ENCODE data around the gene INO80C. TPM values are rescaled to one million over a fixed set of nuclear protein-coding genes. Genes with fewer than 3 reads are reported as not detected.

INO80C gene
- total RNA-seq, 1 donor from 2014 or later: 30.0 TPM

DNA sequence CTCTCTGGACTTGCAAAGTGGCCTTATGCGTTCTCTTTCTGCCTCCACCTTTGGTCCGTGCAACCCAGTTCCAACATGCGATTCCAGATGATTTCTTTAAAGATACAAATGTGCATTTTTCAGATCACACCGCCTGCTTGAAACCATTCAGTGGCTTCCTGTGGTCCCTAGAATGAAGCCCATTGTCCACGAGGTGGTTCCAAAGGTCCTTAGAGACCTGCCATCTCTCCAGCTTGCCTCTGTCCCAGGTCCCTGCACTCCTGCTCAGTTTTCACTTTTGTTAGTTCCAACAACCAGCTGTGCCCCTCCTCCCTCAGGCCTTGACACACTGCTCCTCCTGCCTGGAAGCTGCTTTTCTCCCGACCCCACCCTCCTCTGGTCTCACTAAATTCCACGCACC is 3.6 kb upstream of the INO80C start:
- H3K4me1 Mint-ChIP-seq: peaks cover 16% of the 10 kb centered on the region
- H3K36me3 Mint-ChIP-seq: no peaks in the 10 kb centered on the region
- no peak overlapping the region for H3K4me3 Mint-ChIP-seq
- no peaks in the 10 kb centered on the region for H3K9me3 Mint-ChIP-seq
- TF ChIP-seq, protein P1, sequence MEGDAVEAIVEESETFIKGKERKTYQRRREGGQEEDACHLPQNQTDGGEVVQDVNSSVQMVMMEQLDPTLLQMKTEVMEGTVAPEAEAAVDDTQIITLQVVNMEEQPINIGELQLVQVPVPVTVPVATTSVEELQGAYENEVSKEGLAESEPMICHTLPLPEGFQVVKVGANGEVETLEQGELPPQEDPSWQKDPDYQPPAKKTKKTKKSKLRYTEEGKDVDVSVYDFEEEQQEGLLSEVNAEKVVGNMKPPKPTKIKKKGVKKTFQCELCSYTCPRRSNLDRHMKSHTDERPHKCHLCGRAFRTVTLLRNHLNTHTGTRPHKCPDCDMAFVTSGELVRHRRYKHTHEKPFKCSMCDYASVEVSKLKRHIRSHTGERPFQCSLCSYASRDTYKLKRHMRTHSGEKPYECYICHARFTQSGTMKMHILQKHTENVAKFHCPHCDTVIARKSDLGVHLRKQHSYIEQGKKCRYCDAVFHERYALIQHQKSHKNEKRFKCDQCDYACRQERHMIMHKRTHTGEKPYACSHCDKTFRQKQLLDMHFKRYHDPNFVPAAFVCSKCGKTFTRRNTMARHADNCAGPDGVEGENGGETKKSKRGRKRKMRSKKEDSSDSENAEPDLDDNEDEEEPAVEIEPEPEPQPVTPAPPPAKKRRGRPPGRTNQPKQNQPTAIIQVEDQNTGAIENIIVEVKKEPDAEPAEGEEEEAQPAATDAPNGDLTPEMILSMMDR (IDR thresholded peaks at IDR 0.05; ENCODE audit: unreplicated experiment): no peak
- no peaks in the 10 kb centered on the region for H3K27me3 Mint-ChIP-seq (ENCODE audit: low read depth)
- DNase-seq (ENCODE audit: low spot score in 2 of 2, unreplicated experiment in 2 of 2): no peak
- no peak overlapping the region for H3K27ac Mint-ChIP-seq

DNA sequence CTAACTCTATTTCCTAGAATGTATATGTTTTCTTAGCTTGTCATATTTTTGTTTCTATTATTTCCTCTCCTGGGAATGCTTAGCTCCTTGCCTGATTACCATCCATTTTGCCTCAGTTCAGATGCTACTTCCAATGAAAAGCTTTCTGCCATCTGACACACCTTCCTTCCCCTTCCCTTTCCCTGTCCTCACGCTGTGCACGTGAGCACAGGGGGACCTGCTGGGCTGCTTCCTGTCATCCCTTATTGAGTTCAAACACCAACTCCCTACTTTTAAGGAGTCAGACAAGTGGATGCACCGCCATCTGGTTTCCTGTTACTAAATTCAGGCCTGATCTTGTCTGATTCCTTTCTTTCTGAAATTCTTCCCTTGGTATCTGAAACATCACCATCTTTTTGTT is 2.4 kb upstream of the INO80C start:
- H3K4me1 Mint-ChIP-seq: peaks cover 26% of the 10 kb centered on the region
- H3K27ac Mint-ChIP-seq: no peak overlapping the region
- no peaks in the 10 kb centered on the region for H3K36me3 Mint-ChIP-seq
- no peaks in the 10 kb centered on the region for H3K9me3 Mint-ChIP-seq
- no peak overlapping the region for H3K4me3 Mint-ChIP-seq
- no peak for DNase-seq (ENCODE audit: low spot score in 2 of 2, unreplicated experiment in 2 of 2)
- H3K27me3 Mint-ChIP-seq (ENCODE audit: low read depth): no peaks in the 10 kb centered on the region
- TF ChIP-seq, protein P1 (IDR thresholded peaks at IDR 0.05; ENCODE audit: unreplicated experiment): no peak

DNA sequence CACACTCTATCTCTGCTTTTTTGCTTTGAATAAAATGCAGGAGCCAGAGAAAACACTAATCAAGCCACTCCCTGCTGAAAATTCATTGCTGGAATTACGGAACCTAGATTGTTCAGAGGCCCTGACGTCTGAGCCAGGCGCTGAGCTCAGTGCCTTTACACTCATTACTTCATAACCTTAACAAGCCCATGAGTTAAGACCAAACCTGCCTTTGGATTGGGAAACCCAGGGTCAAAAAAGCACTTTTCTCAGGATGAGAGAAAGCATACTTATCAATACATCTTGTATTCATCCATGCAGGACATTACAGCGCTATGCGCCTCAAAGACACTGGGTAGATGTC is 762 bp downstream of the INO80C start:
- peak overlapping the region; percentile 99 for H3K4me3 Mint-ChIP-seq
- H3K4me1 Mint-ChIP-seq: peaks cover 44% of the 10 kb centered on the region
- DNase-seq (ENCODE audit: low spot score in 2 of 2, unreplicated experiment in 2 of 2): no peak
- H3K9me3 Mint-ChIP-seq: no peaks in the 10 kb centered on the region
- H3K27ac Mint-ChIP-seq: peak overlapping the region; percentile 100
- H3K36me3 Mint-ChIP-seq: no peaks in the 10 kb centered on the region
- TF ChIP-seq, protein P1 (IDR thresholded peaks at IDR 0.05; ENCODE audit: unreplicated experiment): no peak
- H3K27me3 Mint-ChIP-seq (ENCODE audit: low read depth): no peaks in the 10 kb centered on the region

DNA sequence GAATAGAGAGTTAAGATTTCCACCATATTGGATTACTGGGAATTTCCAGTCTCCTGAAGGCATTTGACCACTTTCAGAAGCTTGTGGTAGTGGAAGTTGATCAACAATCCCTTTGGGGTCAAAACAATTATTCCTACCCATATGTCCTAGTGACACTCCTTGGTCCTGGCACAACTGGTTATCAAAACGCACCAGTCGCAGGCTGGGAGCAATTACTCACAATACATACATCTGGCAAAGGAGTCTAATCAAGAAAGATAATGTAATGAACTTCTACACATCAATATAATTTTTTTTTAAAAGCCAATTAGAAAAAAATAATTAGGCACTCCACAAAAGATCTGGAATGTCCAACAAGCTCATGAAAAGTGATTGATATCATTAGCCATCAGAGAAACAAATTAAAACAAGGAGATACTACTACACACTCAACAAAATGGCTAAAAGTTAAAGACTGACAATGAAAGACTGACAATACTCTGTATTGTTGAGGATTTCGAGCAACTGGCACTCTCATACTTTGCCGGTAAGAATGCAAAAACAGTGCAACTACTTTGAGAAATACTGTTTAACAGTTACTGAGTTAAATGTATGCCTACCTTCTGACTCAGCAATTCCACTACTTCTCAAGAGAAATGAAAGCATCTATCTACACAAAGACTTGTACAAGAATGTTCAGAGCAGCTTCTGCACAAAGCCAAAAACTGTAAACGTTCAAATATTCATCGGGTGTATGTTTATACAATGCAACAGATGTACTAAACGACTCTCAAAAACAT is 2.0 kb downstream of the INO80C start:
- H3K27ac Mint-ChIP-seq: peak overlapping the region; percentile 100
- no peaks in the 10 kb centered on the region for H3K9me3 Mint-ChIP-seq
- TF ChIP-seq, protein P1 (IDR thresholded peaks at IDR 0.05; ENCODE audit: unreplicated experiment): no peak
- H3K36me3 Mint-ChIP-seq: no peaks in the 10 kb centered on the region
- peak overlapping the region; percentile 99 for H3K4me3 Mint-ChIP-seq
- DNase-seq (ENCODE audit: low spot score in 2 of 2, unreplicated experiment in 2 of 2): no peak
- peaks cover 53% of the 10 kb centered on the region for H3K4me1 Mint-ChIP-seq
- H3K27me3 Mint-ChIP-seq (ENCODE audit: low read depth): no peaks in the 10 kb centered on the region

DNA sequence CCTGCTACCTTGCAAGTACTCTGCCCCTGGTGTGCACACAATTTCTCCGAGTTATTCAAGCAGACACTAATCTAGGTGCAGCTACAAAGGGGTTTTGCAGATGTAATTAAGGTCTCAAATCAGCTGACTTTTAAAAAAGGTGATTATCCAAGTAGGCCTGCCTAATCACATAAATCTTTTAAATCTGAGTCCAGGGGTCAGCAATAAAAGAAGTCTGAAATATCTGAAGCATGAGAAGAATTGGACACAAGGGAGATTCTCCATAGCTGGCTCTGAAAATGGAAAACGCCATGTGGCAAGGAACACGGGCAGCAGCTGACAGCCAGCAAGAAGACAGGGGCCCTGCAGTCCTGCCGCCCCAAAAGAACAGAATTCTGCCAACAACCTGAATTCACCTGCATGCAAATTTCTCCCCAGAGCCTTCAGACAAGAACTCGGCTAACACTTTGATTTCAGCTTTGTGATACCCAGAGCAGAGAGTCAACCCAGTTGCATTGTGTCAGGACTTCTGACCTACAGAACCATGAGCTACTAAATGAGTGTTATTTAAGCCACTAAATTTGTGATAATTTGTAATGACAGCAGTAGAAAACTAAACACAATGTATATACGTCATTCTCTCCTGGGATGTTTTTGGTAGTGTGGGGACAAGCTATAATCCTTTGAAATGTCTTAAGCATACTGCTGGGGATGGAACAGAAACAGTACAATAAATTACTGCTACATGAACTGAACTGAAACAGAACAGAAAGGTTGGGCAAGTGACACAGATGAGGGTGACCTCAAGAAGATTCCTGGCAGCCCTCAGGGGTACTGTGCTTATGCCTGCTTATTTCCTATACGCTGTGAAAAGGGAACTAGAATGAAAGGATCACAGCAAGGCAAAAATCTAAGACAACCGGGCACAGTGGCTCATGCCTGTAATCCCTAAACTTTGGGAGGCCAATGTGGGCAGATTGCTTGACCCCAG is 3.2 kb downstream of the INO80C start:
- TF ChIP-seq, protein P1 (IDR thresholded peaks at IDR 0.05; ENCODE audit: unreplicated experiment): no peak
- DNase-seq (ENCODE audit: low spot score in 2 of 2, unreplicated experiment in 2 of 2): no peak
- H3K27ac Mint-ChIP-seq: peak overlapping the region; percentile 81
- no peaks in the 10 kb centered on the region for H3K9me3 Mint-ChIP-seq
- H3K27me3 Mint-ChIP-seq (ENCODE audit: low read depth): no peaks in the 10 kb centered on the region
- no peaks in the 10 kb centered on the region for H3K36me3 Mint-ChIP-seq
- peaks cover 64% of the 10 kb centered on the region for H3K4me1 Mint-ChIP-seq
- H3K4me3 Mint-ChIP-seq: no peak overlapping the region

Measured in mesothelial cell of epicardium (in vitro differentiated cells).